ENCODE measurements around the gene CHRM4. TPM values are rescaled to one million over a fixed set of nuclear protein-coding genes. Genes with fewer than 3 reads are reported as not detected.

The CHRM4 gene
- polyA plus RNA-seq, 3 donors, result 0.16 to 0.34 (median 0.28) TPM

- DNase-seq, result no peak
These were observed 42.8 kb downstream of the CHRM4 start for GRCh38 chr11:46348566-46349401.

GRCh38 chr11:46347637-46348311 lies 43.8 kb downstream of the CHRM4 start:
- DNase-seq, result no peak

GRCh38 chr11:46346886-46347636 lies 44.5 kb downstream of the CHRM4 start, which contains the start of gene DGKZ:
Gene DGKZ, plus strand, starts transcription at chr11:46347463. Its CDS starts 197 bp downstream, at chr11:46347660.
- no peak for DNase-seq

GRCh38 chr11:46345881-46346484 lies 45.6 kb downstream of the CHRM4 start:
- no peak for DNase-seq

GRCh38 chr11:46345131-46345597 lies 46.4 kb downstream of the CHRM4 start:
- DNase-seq, result no peak

GRCh38 chr11:46343520-46343919 lies 48.1 kb downstream of the CHRM4 start:
- no peak for DNase-seq

- no peak for DNase-seq
These were observed 49.3 kb downstream of the CHRM4 start for GRCh38 chr11:46342239-46342638.

- DNase-seq, result no peak
These were observed 50.1 kb downstream of the CHRM4 start for GRCh38 chr11:46341454-46341853.

GRCh38 chr11:46339816-46340215 lies 51.8 kb downstream of the CHRM4 start:
- DNase-seq, result no peak

- no peak for DNase-seq
These were observed 52.4 kb downstream of the CHRM4 start for GRCh38 chr11:46338988-46339666.

- DNase-seq, result no peak
These were observed 53.0 kb downstream of the CHRM4 start for GRCh38 chr11:46338636-46338987.

GRCh38 chr11:46337626-46338345 lies 53.8 kb downstream of the CHRM4 start:
- DNase-seq, result no peak

GRCh38 chr11:46336563-46337180 lies 54.9 kb downstream of the CHRM4 start:
- no peak for DNase-seq

GRCh38 chr11:46335890-46336562 lies 55.5 kb downstream of the CHRM4 start:
- DNase-seq, result no peak

- no peak for DNase-seq
These were observed 56.3 kb downstream of the CHRM4 start for GRCh38 chr11:46335271-46335670.

GRCh38 chr11:46334211-46334610 lies 57.4 kb downstream of the CHRM4 start:
- DNase-seq, result no peak
